Spleen (tissue), 7 donors: ENCODE data around the gene PIERCE2.
"Not testable (repeated sequence)": the region's sequence is repeated elsewhere in the genome, so short reads cannot be mapped to it uniquely, and the experiment has no call there.

Source experiments
- POLR2A ChIP-seq, 3 donors: fragments of 450-650 bp; IDR thresholded peaks; one replicate each; pipeline ENCODE4 v1.5.1; 2017; ENCODE audit warnings: antibody characterized with exemption in 3 of 3, mild to moderate bottlenecking in 1 of 3
- TF ChIP-seq, protein P1 (sequence below), 11 experiments: fragments of 200-600 bp in 7 of 11; fragments of 450-650 bp in 4 of 11; sonication (generic) in 4 of 11; IDR thresholded peaks in 8 of 11; conservative IDR thresholded peaks in 3 of 11; 1 replicate in 7 of 11; 2 replicates in 4 of 11; pipeline versions ENCODE4 v1.4.0 to v1.8.0; 2016 to 2021; ENCODE audit warnings: antibody characterized with exemption in 11 of 11, inconsistent platforms in 4 of 11, mild to moderate bottlenecking in 1 of 11
- donor health status: DM: no; HTN: no; CAD: no; lungs with moderate emphysema.
- donor health status: DM: no; HTN: no; CAD: no.
- donor health status: DM: no; HTN: no; CAD: no.

- TF ChIP-seq, protein P1, sequence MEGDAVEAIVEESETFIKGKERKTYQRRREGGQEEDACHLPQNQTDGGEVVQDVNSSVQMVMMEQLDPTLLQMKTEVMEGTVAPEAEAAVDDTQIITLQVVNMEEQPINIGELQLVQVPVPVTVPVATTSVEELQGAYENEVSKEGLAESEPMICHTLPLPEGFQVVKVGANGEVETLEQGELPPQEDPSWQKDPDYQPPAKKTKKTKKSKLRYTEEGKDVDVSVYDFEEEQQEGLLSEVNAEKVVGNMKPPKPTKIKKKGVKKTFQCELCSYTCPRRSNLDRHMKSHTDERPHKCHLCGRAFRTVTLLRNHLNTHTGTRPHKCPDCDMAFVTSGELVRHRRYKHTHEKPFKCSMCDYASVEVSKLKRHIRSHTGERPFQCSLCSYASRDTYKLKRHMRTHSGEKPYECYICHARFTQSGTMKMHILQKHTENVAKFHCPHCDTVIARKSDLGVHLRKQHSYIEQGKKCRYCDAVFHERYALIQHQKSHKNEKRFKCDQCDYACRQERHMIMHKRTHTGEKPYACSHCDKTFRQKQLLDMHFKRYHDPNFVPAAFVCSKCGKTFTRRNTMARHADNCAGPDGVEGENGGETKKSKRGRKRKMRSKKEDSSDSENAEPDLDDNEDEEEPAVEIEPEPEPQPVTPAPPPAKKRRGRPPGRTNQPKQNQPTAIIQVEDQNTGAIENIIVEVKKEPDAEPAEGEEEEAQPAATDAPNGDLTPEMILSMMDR (IDR thresholded peaks at IDR 0.05 in 8 of 11, conservative IDR thresholded peaks at IDR 0.05 in 3 of 11): not testable (repeated sequence)
- TF ChIP-seq POLR2A (IDR thresholded peaks at IDR 0.05): not testable (repeated sequence)
Measured at GRCh38 chr15:55408976-55409375, 681 bp downstream of the PIERCE2 start.
